Tibial nerve (tissue), 4 donors: ENCODE results near the gene CST9L. TPM values are rescaled to one million over a fixed set of nuclear protein-coding genes. Genes with fewer than 3 reads are reported as not detected.

ENCODE experiments used
- DNase-seq, 2 donors: peaks; one replicate each; pipeline ENCODE4 v3.0.0-alpha.2; 2019; ENCODE audit warnings: low spot score in 2 of 2
- H3K27ac ChIP-seq, 4 donors: fragments of 200-600 bp; sonication (generic) in 3 of 4; one replicate each; pipeline ENCODE4 v1.5.1; 2017 to 2019; ENCODE audit warnings: mild to moderate bottlenecking in 1 of 4
- H3K27me3 ChIP-seq, 2 donors: fragments of 200-600 bp; sonication (generic) in 1 of 2; one replicate each; pipeline versions ENCODE4 v1.5.1 to v1.6.0; 2017 to 2019
- H3K36me3 ChIP-seq, 3 donors: fragments of 200-600 bp; sonication (generic); one replicate each; pipeline ENCODE4 v1.5.1; 2018 to 2019
- H3K4me1 ChIP-seq, 4 donors: fragments of 200-600 bp; sonication (generic) in 3 of 4; one replicate each; pipeline ENCODE4 v1.5.1; 2017 to 2019
- H3K4me3 ChIP-seq, 4 donors: fragments of 200-600 bp; sonication (generic) in 3 of 4; one replicate each; pipeline ENCODE4 v1.5.1; 2017 to 2019; ENCODE audit warnings: mild to moderate bottlenecking in 1 of 4, moderate library complexity in 1 of 4
- H3K9me3 ChIP-seq, 4 donors: fragments of 200-600 bp; sonication (generic) in 3 of 4; one replicate each; pipeline ENCODE4 v1.5.1; 2017 to 2019
- CTCF ChIP-seq, 5 experiments: fragments of 200-600 bp in 3 of 5; fragments of 450-650 bp in 2 of 5; sonication (generic) in 3 of 5; IDR thresholded peaks; one replicate each; pipeline ENCODE4 v1.5.1; 2016 to 2019; ENCODE audit warnings: antibody characterized with exemption in 5 of 5, mild to moderate bottlenecking in 3 of 5, moderate library complexity in 2 of 5
- EP300 ChIP-seq, 2 donors: sonication (generic); formaldehyde crosslinking; IDR thresholded peaks; one replicate each; pipeline ENCODE4 v1.6.1; 2017; ENCODE audit warnings: antibody characterized with exemption in 2 of 2, mild to moderate bottlenecking in 1 of 2
- POLR2A ChIP-seq, 2 donors: fragments of 450-650 bp; IDR thresholded peaks; one replicate each; pipeline ENCODE4 v1.6.1; 2017; ENCODE audit warnings: antibody characterized with exemption in 2 of 2, mild to moderate bottlenecking in 2 of 2, moderate library complexity in 2 of 2
- WGBS, 2 donors: methylation state at CpG; one replicate each; pipeline ENCODE4 v1.1.5; 2018; 5-methylcytosine and 5-hydroxymethylcytosine counted together
- total RNA-seq, 4 donors: library from RNA; depleted of rRNA; stranded (reverse); fragments of >200 nt; gene quantifications; one replicate each; pipeline ENCODE4 v1.1.0, GENCODE V29; 2016

The CST9L gene
- total RNA-seq, 4 donors from 2014 or later: not detected

DNA sequence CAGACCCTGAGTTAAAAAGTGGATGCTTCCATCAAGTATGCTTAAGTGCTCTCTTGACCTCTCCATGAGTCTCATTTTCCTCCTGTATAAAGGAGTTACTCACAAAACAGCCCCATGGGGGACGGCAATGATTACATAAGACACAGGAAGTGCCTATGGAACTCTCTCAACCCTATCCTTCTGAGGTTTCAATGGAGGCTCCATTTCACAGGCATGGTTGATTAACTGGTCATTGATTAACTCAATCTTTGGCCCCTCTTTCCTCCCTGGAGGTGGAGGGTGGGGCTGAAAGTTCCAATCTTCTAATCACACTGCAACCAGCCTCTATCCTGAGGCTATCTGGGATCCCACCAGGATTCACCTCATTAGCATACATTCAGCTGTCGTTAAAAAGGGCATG lies 48.1 kb downstream of the CST9L start:
- Histone ChIP-seq H3K36me3 (no peaks in the 10 kb centered on the region), H3K4me3 (no peak overlapping the region), H3K27me3 (no peaks in the 10 kb centered on the region), H3K9me3 (no peaks in the 10 kb centered on the region), H3K27ac (no peak overlapping the region), H3K4me1 (no peaks in the 10 kb centered on the region)
- WGBS, 2 donors: 37 to 63% methylated on average over 2 of the region's 2 CpGs
- TF ChIP-seq CTCF (IDR thresholded peaks at IDR 0.05) (no peak), EP300 (IDR thresholded peaks at IDR 0.05) (no peak), POLR2A (IDR thresholded peaks at IDR 0.05) (no peak)
- DNase-seq: no peak

GRCh38 chr20:23519556-23519955 lies 48.7 kb downstream of the CST9L start:
- 74 to 75% methylated on average over 6 of the region's 6 CpGs for WGBS, 2 donors
- H3K4me3 ChIP-seq: no peak overlapping the region
- no peaks in the 10 kb centered on the region for H3K36me3 ChIP-seq
- DNase-seq: no peak
- no peaks in the 10 kb centered on the region for H3K9me3 ChIP-seq
- no peaks in the 10 kb centered on the region for H3K27me3 ChIP-seq
- no peaks in the 10 kb centered on the region for H3K4me1 ChIP-seq
- no peak overlapping the region for H3K27ac ChIP-seq
- no peak for TF ChIP-seq CTCF (IDR thresholded peaks at IDR 0.05)
- no peak for TF ChIP-seq POLR2A (IDR thresholded peaks at IDR 0.05)
- no peak for TF ChIP-seq EP300 (IDR thresholded peaks at IDR 0.05)

DNA sequence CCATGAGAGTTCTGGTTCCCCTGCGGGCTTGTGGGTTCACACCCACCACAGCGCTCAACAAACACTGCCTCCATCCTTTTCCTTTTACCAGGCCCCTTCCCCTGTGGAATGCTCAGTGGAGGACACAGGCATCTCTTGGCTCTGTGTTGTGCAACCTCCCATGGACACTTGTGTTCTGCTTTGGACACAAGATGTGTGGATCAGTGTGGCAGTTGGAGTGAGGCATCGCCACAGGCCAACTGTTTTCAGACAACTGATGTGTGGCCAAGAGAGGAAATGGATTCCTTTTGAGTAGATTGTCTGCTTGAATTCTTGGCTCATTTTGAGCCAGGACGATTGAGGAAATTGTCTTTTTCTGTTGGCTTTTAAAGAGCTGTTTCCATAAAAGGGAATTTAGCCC lies 50.6 kb downstream of the CST9L start:
- Histone ChIP-seq H3K36me3 (no peaks in the 10 kb centered on the region), H3K27me3 (no peaks in the 10 kb centered on the region), H3K9me3 (no peaks in the 10 kb centered on the region), H3K4me1 (no peaks in the 10 kb centered on the region), H3K27ac (no peak overlapping the region), H3K4me3 (no peak overlapping the region)
- TF ChIP-seq POLR2A (IDR thresholded peaks at IDR 0.05): no peak
- TF ChIP-seq EP300 (IDR thresholded peaks at IDR 0.05): no peak
- no peak for TF ChIP-seq CTCF (IDR thresholded peaks at IDR 0.05)
- no peak for DNase-seq
- 67 to 70% methylated on average over 3 to 4 of the region's 4 CpGs for WGBS, 2 donors

DNA sequence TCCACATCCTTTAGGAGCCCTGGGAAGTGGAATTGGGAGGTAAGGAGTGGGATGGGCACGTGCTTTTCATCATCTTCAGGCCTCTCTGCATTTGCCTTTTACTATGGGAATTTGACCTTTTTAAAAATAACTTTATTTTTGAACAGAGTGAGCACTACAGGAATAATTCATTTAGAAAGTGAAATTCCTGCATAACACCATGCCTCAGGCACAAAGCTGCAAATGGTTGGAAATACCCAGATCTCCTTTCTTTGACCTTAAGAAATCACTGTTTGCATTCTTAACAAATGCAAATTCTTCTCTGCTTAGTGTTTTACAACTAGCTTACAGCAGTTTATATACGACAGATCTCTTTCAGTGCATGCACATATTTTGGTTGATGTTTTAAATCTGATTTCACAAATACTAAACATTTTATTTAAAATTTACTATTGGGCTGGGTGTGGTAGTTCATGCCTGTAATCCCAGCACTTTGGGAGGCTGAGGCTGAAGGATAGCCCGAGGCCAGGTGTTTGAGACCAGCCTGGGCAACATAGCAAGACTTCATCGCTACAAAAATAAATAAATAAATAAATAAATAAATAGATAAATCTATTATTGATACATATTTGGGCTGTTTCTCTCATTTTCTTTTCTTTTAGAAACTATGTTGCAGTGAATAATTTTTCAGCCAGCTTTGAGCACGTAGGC lies 52.9 kb downstream of the CST9L start:
- no peaks in the 10 kb centered on the region for H3K4me1 ChIP-seq
- TF ChIP-seq EP300 (IDR thresholded peaks at IDR 0.05) (no peak), POLR2A (IDR thresholded peaks at IDR 0.05) (no peak), CTCF (IDR thresholded peaks at IDR 0.05) (no peak)
- no peak overlapping the region for H3K27ac ChIP-seq

GRCh38 chr20:23514848-23515247 lies 53.4 kb downstream of the CST9L start:
- H3K4me3 ChIP-seq: no peak overlapping the region
- no peaks in the 10 kb centered on the region for H3K27me3 ChIP-seq
- no peaks in the 10 kb centered on the region for H3K4me1 ChIP-seq
- no peaks in the 10 kb centered on the region for H3K9me3 ChIP-seq
- no peak overlapping the region for H3K27ac ChIP-seq
- no peaks in the 10 kb centered on the region for H3K36me3 ChIP-seq
- no peak for DNase-seq
- TF ChIP-seq POLR2A (IDR thresholded peaks at IDR 0.05): no peak
- TF ChIP-seq EP300 (IDR thresholded peaks at IDR 0.05): no peak
- TF ChIP-seq CTCF (IDR thresholded peaks at IDR 0.05): no peak
- 25 to 28% methylated on average over 1 of the region's 1 CpG for WGBS, 2 donors

More for the DNA sequence above, 52.9 kb downstream of the CST9L start:
- Histone ChIP-seq H3K9me3 (no peaks in the 10 kb centered on the region), H3K27me3 (no peaks in the 10 kb centered on the region), H3K4me3 (no peak overlapping the region), H3K36me3 (no peaks in the 10 kb centered on the region)
- DNase-seq: no peak
- WGBS, 2 donors: 65 to 69% methylated on average over 5 of the region's 5 CpGs

Other genes starting within 250 kb of the CST9L start
- 10 to 100 TPM; 19.4 to 50.5 (median 26.2) TPM for gene NXT1, start 217.7 kb downstream of the CST9L start, total RNA-seq
- 10 to 100 TPM; 16.3 to 37.2 (median 20.3) TPM for gene GZF1, start 206.3 kb downstream of the CST9L start, total RNA-seq
- 10 to 100 TPM; 10.9 to 16.1 (median 13.6) TPM for gene NAPB, start 147.0 kb downstream of the CST9L start, total RNA-seq
- gene CSTL1, start 128.8 kb downstream of the CST9L start, total RNA-seq: not detected
- gene CST11, start 115.6 kb downstream of the CST9L start, total RNA-seq: not detected
- gene CST8, start 77.4 kb downstream of the CST9L start, total RNA-seq: not detected
- gene CST9, start 37.4 kb upstream of the CST9L start, total RNA-seq: under 1 TPM in 1 of 4 donors, not detected in 3; 0.44 TPM
- gene CST3, start 69.5 kb upstream of the CST9L start, total RNA-seq: 1,000 to 10,000 TPM in 3 of 4 donors, 100 to 1,000 TPM in 1; 870 to 2,325 (median 1,540) TPM
- gene CST4, start 120.6 kb upstream of the CST9L start, total RNA-seq: not detected
- gene CST1, start 182.5 kb upstream of the CST9L start, total RNA-seq: 10 to 100 TPM in 1 of 4 donors, 1 to 10 TPM in 2, not detected in 1; 2.2 to 11.0 (median 3.3) TPM